GM06990 (cell line): ENCODE data around the gene FCGR3A.
"Not testable (repeated sequence)": the region's sequence is repeated elsewhere in the genome, so short reads cannot be mapped to it uniquely, and the experiment has no call there.

ENCODE experiments used
- DNase-seq: peaks from one replicate; pipeline ENCODE4 v3.0.0-alpha.2; 2011; ENCODE audit not compliant: insufficient read length; ENCODE audit errors: extremely low read depth
- H3K27me3 ChIP-seq: replicated peaks from 2 replicates; pipeline ENCODE4 v1.6.0; 2011; ENCODE audit warnings: low read length; ENCODE audit not compliant: control insufficient read depth, insufficient read depth
- H3K36me3 ChIP-seq: 2 replicates; pipeline ENCODE4 v1.5.1; 2011; ENCODE audit warnings: low read length; ENCODE audit not compliant: control insufficient read depth, insufficient read depth
- H3K4me3 ChIP-seq: replicated peaks from 2 replicates; pipeline ENCODE4 v1.5.1; 2011; ENCODE audit warnings: low read depth, mild to moderate bottlenecking, control low read depth, low read length
- CTCF ChIP-seq: IDR thresholded peaks from 2 replicates; pipeline ENCODE4 v1.5.1; 2011; ENCODE audit warnings: low read length, control low read depth, mild to moderate bottlenecking, inconsistent platforms; ENCODE audit not compliant: insufficient read depth, poor library complexity, severe bottlenecking

The FCGR3A gene

GRCh38 chr1:161547995-161548741, 1.4 kb downstream of the FCGR3A start:
- not testable (repeated sequence) for H3K36me3 ChIP-seq, H3K4me3 ChIP-seq, DNase-seq, H3K27me3 ChIP-seq

GRCh38 chr1:161545005-161545731, 4.5 kb downstream of the FCGR3A start:
- H3K4me3 ChIP-seq, DNase-seq, H3K27me3 ChIP-seq, H3K36me3 ChIP-seq: not testable (repeated sequence)

GRCh38 chr1:161543125-161543524, 6.5 kb downstream of the FCGR3A start:
- not testable (repeated sequence) for DNase-seq, H3K4me3 ChIP-seq, H3K36me3 ChIP-seq, H3K27me3 ChIP-seq

- not testable (repeated sequence) for H3K27me3 ChIP-seq, H3K4me3 ChIP-seq, H3K36me3 ChIP-seq, DNase-seq
These were observed 7.5 kb downstream of the FCGR3A start for GRCh38 chr1:161542091-161542559.

- H3K36me3 ChIP-seq, H3K27me3 ChIP-seq: not testable (repeated sequence)
- peak overlapping the region; percentile 14; the same call in 1 of the 2 replicates for H3K4me3 ChIP-seq
- DNase-seq = peak; percentile 18
These were observed 9.1 kb downstream of the FCGR3A start for GRCh38 chr1:161540570-161540960.

- H3K27me3 ChIP-seq, H3K36me3 ChIP-seq: not testable (repeated sequence)
- TF ChIP-seq CTCF = peak; percentile 10
- peak overlapping the region; percentile 61 for H3K4me3 ChIP-seq
- DNase-seq = peak; percentile 90
These were observed 9.7 kb downstream of the FCGR3A start for GRCh38 chr1:161539731-161540569.

GRCh38 chr1:161538925-161539479, 10.6 kb downstream of the FCGR3A start:
- H3K36me3 ChIP-seq, H3K27me3 ChIP-seq, DNase-seq: not testable (repeated sequence)
- H3K4me3 ChIP-seq = peak overlapping the region; percentile 61

- not testable (repeated sequence) for H3K27me3 ChIP-seq, DNase-seq, H3K4me3 ChIP-seq, H3K36me3 ChIP-seq
These were observed 12.4 kb downstream of the FCGR3A start for GRCh38 chr1:161537068-161537669.

GRCh38 chr1:161532644-161533567, 16.7 kb downstream of the FCGR3A start:
- DNase-seq, H3K36me3 ChIP-seq, H3K4me3 ChIP-seq, H3K27me3 ChIP-seq: not testable (repeated sequence)
